Endothelial cell of umbilical vein (primary cell): Measurements from ENCODE around the gene RSPH3. TPM values are rescaled to one million over a fixed set of nuclear protein-coding genes. Genes with fewer than 3 reads are reported as not detected.

Experiments used
- BruUV-seq: library from RNA; stranded (reverse); fragments of 400-500 nt; replicated peaks from 2 replicates; lab custom pipeline; 2021; lab: Mats Ljungman, UMichigan
- CTCF ChIA-PET: fragments of 300-600, 350-600 bp; sonication (Branson Sonifier 250); formaldehyde crosslinking; loops from one replicate; lab custom pipeline; 2021; ENCODE audit warnings: antibody characterized with exemption, inconsistent platforms; lab: Charles Lee
- POLR2A ChIA-PET: fragments of 300-600, 350-600 bp; sonication (Branson Sonifier 250); formaldehyde crosslinking; loops from one replicate; lab custom pipeline; 2021; ENCODE audit warnings: antibody characterized with exemption, inconsistent platforms; lab: Charles Lee
- DNase-seq: peaks from one replicate; pipeline ENCODE4 v3.0.0-alpha.2; 2011; ENCODE audit warnings: low read depth, low spot score
- FAIRE-seq: peaks from 2 replicates; lab custom pipeline; 2011; peaks lifted over from hg19 to GRCh38; lab: Jason Lieb, UNC
- H2AFZ ChIP-seq: 2 replicates; pipeline ENCODE4 v1.6.0; 2012; ENCODE audit warnings: low read depth, low read length, control low read depth, inconsistent platforms
- H3K27ac ChIP-seq: 2 replicates; pipeline ENCODE4 v1.5.1; 2011; ENCODE audit warnings: low read depth, mild to moderate bottlenecking, control low read depth, low read length, moderate library complexity; ENCODE audit not compliant: insufficient read depth
- H3K27me3 ChIP-seq, 2 experiments: 2 replicates each; pipeline versions ENCODE4 v1.6.0 to v1.6.1; 2011; ENCODE audit warnings: low read length in 2 of 2, mixed read lengths in 1 of 2; ENCODE audit not compliant: control insufficient read depth in 2 of 2, insufficient read depth in 2 of 2
- H3K36me3 ChIP-seq, 2 experiments: 2 replicates in 1 of 2; 3 replicates in 1 of 2; pipeline ENCODE4 v1.5.1; 2011; ENCODE audit warnings: low read length in 2 of 2, mild to moderate bottlenecking in 1 of 2, moderate library complexity in 1 of 2; ENCODE audit not compliant: control insufficient read depth in 2 of 2, insufficient read depth in 2 of 2; ENCODE audit errors: extremely low read depth in 1 of 2
- H3K4me1 ChIP-seq: 3 replicates; pipeline ENCODE4 v1.5.1; 2011; ENCODE audit warnings: mild to moderate bottlenecking, low read length; ENCODE audit not compliant: control insufficient read depth, insufficient read depth; ENCODE audit errors: extremely low read depth
- H3K4me2 ChIP-seq: 2 replicates; pipeline ENCODE4 v1.6.1; 2011; ENCODE audit warnings: low read length, control low read depth, mixed read lengths; ENCODE audit not compliant: insufficient read depth
- H3K4me3 ChIP-seq, 3 experiments: fragments of 200-600 bp in 1 of 3; sonication (generic), shearing (Covaris generic) in 1 of 3; replicated peaks in 1 of 3; 2 replicates each; pipeline ENCODE4 v1.5.1; 2011 to 2016; ENCODE audit warnings: control low read depth in 3 of 3, low read length in 3 of 3, mild to moderate bottlenecking in 2 of 3, inconsistent platforms in 1 of 3, low read depth in 1 of 3, moderate library complexity in 1 of 3; ENCODE audit not compliant: insufficient read depth in 1 of 3
- H3K79me2 ChIP-seq: 2 replicates; pipeline ENCODE4 v1.6.0; 2012; ENCODE audit warnings: low read length, inconsistent platforms; ENCODE audit not compliant: control insufficient read depth, insufficient read depth
- H3K9ac ChIP-seq: replicated peaks from 2 replicates; pipeline ENCODE3; 2011; ENCODE audit warnings: low read length, control low read depth; ENCODE audit not compliant: insufficient read depth; ENCODE audit errors: extremely low read depth
- H3K9me1 ChIP-seq: replicated peaks from 3 replicates; pipeline ENCODE4 v1.6.0; 2011; ENCODE audit warnings: mild to moderate bottlenecking, low read length; ENCODE audit not compliant: control insufficient read depth, insufficient read depth; ENCODE audit errors: extremely low read depth
- H3K9me3 ChIP-seq: replicated peaks from 2 replicates; pipeline ENCODE4 v1.5.1; 2012; ENCODE audit warnings: low read length, inconsistent platforms; ENCODE audit not compliant: control insufficient read depth, insufficient read depth
- H4K20me1 ChIP-seq: replicated peaks from 2 replicates; pipeline ENCODE3; 2011; ENCODE audit warnings: mild to moderate bottlenecking, low read length; ENCODE audit not compliant: control insufficient read depth, insufficient read depth; ENCODE audit errors: extremely low read depth
- CTCF ChIP-seq, 2 donors: IDR thresholded peaks; 1 replicate in 1 of 2; 2 replicates in 1 of 2; pipeline ENCODE4 v1.5.1; 2011; ENCODE audit warnings: low read length in 2 of 2, mild to moderate bottlenecking in 2 of 2, moderate library complexity in 2 of 2, control low read depth in 1 of 2, inconsistent platforms in 1 of 2, low read depth in 1 of 2; ENCODE audit not compliant: insufficient read depth in 1 of 2; ENCODE audit errors: extremely low read depth in 1 of 2
- EZH2 ChIP-seq: IDR thresholded peaks from 2 replicates; pipeline ENCODE4 v1.6.1; 2012; ENCODE audit warnings: borderline replicate concordance, low read depth, mild to moderate bottlenecking, moderate library complexity, low read length, inconsistent platforms; ENCODE audit not compliant: severe bottlenecking
- FOS ChIP-seq: IDR thresholded peaks from 2 replicates; pipeline ENCODE4 v1.6.1; 2011; ENCODE audit warnings: mild to moderate bottlenecking, low read length, moderate library complexity, borderline replicate concordance; ENCODE audit not compliant: insufficient read depth
- GATA2 ChIP-seq: IDR thresholded peaks from 2 replicates; pipeline ENCODE4 v1.7.0; 2011; ENCODE audit warnings: low read depth, mild to moderate bottlenecking, moderate library complexity, mixed read lengths, low read length; ENCODE audit not compliant: insufficient read length, insufficient read depth
- JUN ChIP-seq: IDR thresholded peaks from 2 replicates; pipeline ENCODE4 v1.6.1; 2011; ENCODE audit warnings: borderline replicate concordance, low read depth; ENCODE audit not compliant: insufficient read length, insufficient read depth
- MAX ChIP-seq: IDR thresholded peaks from 2 replicates; pipeline ENCODE4 v1.6.1; 2011; ENCODE audit not compliant: insufficient read depth, insufficient read length
- MYC ChIP-seq: IDR thresholded peaks from one replicate; pipeline ENCODE4 v1.6.1; 2011; ENCODE audit warnings: mild to moderate bottlenecking, low read depth, low read length
- POLR2A ChIP-seq: IDR thresholded peaks from 2 replicates; pipeline ENCODE4 v1.6.1; 2012; ENCODE audit warnings: low read depth, mild to moderate bottlenecking, control low read depth, low read length
- POLR2AphosphoS5 ChIP-seq: IDR thresholded peaks from 2 replicates; pipeline ENCODE4 v1.6.1; 2012; ENCODE audit warnings: low read depth, mild to moderate bottlenecking, control low read depth, low read length, moderate library complexity; ENCODE audit not compliant: insufficient read depth
- dilution Hi-C: fragments of 300-500 bp; cut with MboI; formaldehyde crosslinking; loops from one replicate; pipeline ENCODE4 v1.15.0; 2019; ENCODE audit warnings: low sequenced_read_pairs; ENCODE audit not compliant: extremely low pct_ligation_motif_present
- intact Hi-C: fragments of 100-400 bp; cut with micrococcal nuclease; formaldehyde crosslinking; loops from one replicate; pipeline ENCODE4 v1.10.0; 2022
- polyA plus RNA-seq, 4 experiments: library from polyadenylated mRNA; depleted of rRNA in 3 of 4; stranded (reverse) in 3 of 4; unstranded in 1 of 4; fragments of >200 nt; gene quantifications; 2 replicates each; pipeline versions ENCODE4 v1.2.1 to v1.2.3, GENCODE V29; 2011 to 2012; ENCODE audit warnings: missing spikeins in 1 of 4
- total RNA-seq: library from RNA; stranded (reverse); gene quantifications from 2 replicates; pipeline ENCODE4 v1.2.3, GENCODE V29; 2021

The RSPH3 gene
- total and polyA plus RNA-seq, 2 donors (not counting 3 experiments of a cell fraction or from before 2014, with no cell fraction given) = 0.66 to 3.3 TPM

GRCh38 chr6:158924499-158925455, 75.2 kb downstream of the RSPH3 start:
- no peaks in the 10 kb centered on the region for H4K20me1 ChIP-seq
- CTCF ChIA-PET = no interaction called here
- POLR2A ChIA-PET = no interaction called here
- no peaks in the 10 kb centered on the region for H3K79me2 ChIP-seq
- dilution Hi-C loops (no loop called here), intact Hi-C loops (no loop called here)
- H3K27me3 ChIP-seq = no peaks in the 10 kb centered on the region
- BruUV-seq = no TSS peak
- no peak overlapping the region for H2AFZ ChIP-seq
- H3K4me2 ChIP-seq = no peak overlapping the region
- no peak overlapping the region for H3K27ac ChIP-seq
- TF ChIP-seq POLR2AphosphoS5 (no peak), POLR2A (no peak), CTCF (IDR thresholded peaks at IDR 0.05; ENCODE audit: extremely low read depth in 1 of 2, insufficient read depth in 1 of 2, low read depth in 1 of 2, low read length in 2 of 2) (no peak), MYC (no peak), GATA2 (no peak), MAX (no peak), EZH2 (no peak), JUN (no peak), FOS (no peak)
- H3K4me1 ChIP-seq = no peaks in the 10 kb centered on the region
- H3K9me3 ChIP-seq = no peaks in the 10 kb centered on the region
- H3K4me3 ChIP-seq = no peak overlapping the region
- H3K9me1 ChIP-seq = no peaks in the 10 kb centered on the region
- H3K9ac ChIP-seq = no peak overlapping the region
- no peaks in the 10 kb centered on the region for H3K36me3 ChIP-seq
- DNase-seq (no peak), FAIRE-seq (no peak)
